Left lobe of liver (tissue), 1 donor: ENCODE data around the gene DHH. TPM values are rescaled to one million over a fixed set of nuclear protein-coding genes. Genes with fewer than 3 reads are reported as not detected.

ENCODE experiments used
- total RNA-seq: library from RNA; stranded (reverse); gene quantifications from one replicate; pipeline ENCODE4 v1.2.1, GENCODE V29; 2021
- donor health status: DM: no; HTN: yes; CAD: no.

The DHH gene
- total RNA-seq, 1 donor from 2014 or later, result not detected

Other genes starting within 250 kb of the DHH start
- 33.3 TPM for gene DDX23, start 242.6 kb downstream of the DHH start, total RNA-seq
- gene RND1, start 228.9 kb downstream of the DHH start, total RNA-seq, result 32.0 TPM
- gene FKBP11, start 169.3 kb downstream of the DHH start, total RNA-seq, result 45.0 TPM
- 47.4 TPM for gene ARF3, start 137.3 kb downstream of the DHH start, total RNA-seq
- not detected for gene WNT10B, start 123.1 kb downstream of the DHH start, total RNA-seq
- gene WNT1, start 116.5 kb downstream of the DHH start, total RNA-seq, result not detected
- not detected for gene DDN, start 95.4 kb downstream of the DHH start, total RNA-seq
- 27.7 TPM for gene PRKAG1, start 76.0 kb downstream of the DHH start, total RNA-seq
- gene KMT2D, start 34.0 kb downstream of the DHH start, total RNA-seq, result 44.8 TPM
- gene RHEBL1, start 24.8 kb downstream of the DHH start, total RNA-seq, result 0.18 TPM
- gene LMBR1L, start 16.0 kb upstream of the DHH start, total RNA-seq, result 17.7 TPM
- gene TUBA1B, start 36.6 kb upstream of the DHH start, total RNA-seq, result 144 TPM
- 4.8 TPM for gene TUBA1A, start 94.3 kb upstream of the DHH start, total RNA-seq
- 54.9 TPM for gene TUBA1C, start 170.3 kb upstream of the DHH start, total RNA-seq
- not detected for gene PRPH, start 200.3 kb upstream of the DHH start, total RNA-seq
- 0.48 TPM for gene TROAP, start 228.5 kb upstream of the DHH start, total RNA-seq
- gene C1QL4, start 242.4 kb upstream of the DHH start, total RNA-seq, result not detected